Measurements from ENCODE around the gene ACLY. TPM values are rescaled to one million over a fixed set of nuclear protein-coding genes. Genes with fewer than 3 reads are reported as not detected.

Gene ACLY
- total and polyA plus RNA-seq, 2 of the 13 experiments (the other 11 are each of a cell fraction or from before 2014, with no cell fraction given): 111 to 218 TPM

DNA sequence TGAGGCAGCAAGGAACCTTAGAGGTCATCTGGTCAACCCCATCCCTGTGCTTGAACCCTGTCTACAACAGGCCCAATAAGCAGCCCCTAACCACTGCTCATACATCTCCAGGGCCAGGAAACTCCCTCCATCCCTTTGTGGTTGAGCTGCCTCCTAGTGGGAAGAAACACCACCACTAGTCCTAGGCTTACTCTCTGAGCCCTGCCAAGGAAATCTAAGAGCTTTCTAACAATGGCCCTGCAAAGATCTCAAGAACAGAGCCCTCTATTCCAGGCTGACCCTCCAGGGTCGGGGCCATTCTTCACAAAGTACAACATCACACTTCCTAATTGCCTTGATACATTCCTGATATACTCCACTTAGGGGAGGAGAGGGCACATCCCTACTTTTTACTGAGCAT is 5.8 kb downstream of the ACLY start:
- CTCF ChIA-PET (ENCODE audit: low intra/inter-chr PET ratio, low total read pairs): no interaction called here
- TF ChIP-seq, protein P1, sequence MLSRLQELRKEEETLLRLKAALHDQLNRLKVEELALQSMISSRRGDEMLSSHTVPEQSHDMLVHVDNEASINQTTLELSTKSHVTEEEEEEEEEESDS (CRISPR knock-in tag; IDR thresholded peaks at IDR 0.05; ENCODE audit: borderline replicate concordance): no peak
- TF ChIP-seq ZFAT (CRISPR knock-in tag; conservative IDR thresholded peaks at IDR 0.05) (no peak), SRSF9 (IDR thresholded peaks at IDR 0.05; ENCODE audit: borderline replicate concordance, insufficient read depth, low read depth, low read length, poor library complexity, severe bottlenecking) (no peak), GZF1 (CRISPR knock-in tag; IDR thresholded peaks at IDR 0.05) (no peak), ZNF616 (CRISPR knock-in tag; IDR thresholded peaks at IDR 0.05; ENCODE audit: low read depth) (no peak), AKAP8 (CRISPR knock-in tag; IDR thresholded peaks at IDR 0.05) (0 out of 2 replicates have a peak, but pooled peaks have one; percentile 17)
- BruUV-seq (replicated peaks): no TSS peak
- DNase-seq (ENCODE audit: low spot score): no peak
- Histone ChIP-seq H3K27ac (ENCODE audit: extremely low read length, insufficient read depth, low read length) (no peak overlapping the region), H3K4me3 (replicated peaks in 1 of 3; ENCODE audit: insufficient read depth in 1 of 3, low read depth in 2 of 3, low read length in 3 of 3) (no peak overlapping the region), H3K4me2 (ENCODE audit: low read depth, low read length) (no peak overlapping the region), H3K36me3 (replicated peaks in 1 of 2; ENCODE audit: control insufficient read depth in 1 of 2, insufficient read depth in 2 of 2, low read length in 2 of 2) (peaks cover 27 to 52% of the 10 kb centered on the region in 2 experiments), H3K4me1 (ENCODE audit: insufficient read depth, low read length) (peaks cover 71% of the 10 kb centered on the region), H3K9ac (ENCODE audit: insufficient read depth, low read depth, low read length) (no peak overlapping the region), H3K27me3 (ENCODE audit: control insufficient read depth in 1 of 2, insufficient read depth in 2 of 2, low read length in 2 of 2) (no peaks in the 10 kb centered on the region; a peak in 1 of 5 replicates), H3K9me3 (ENCODE audit: low read length) (no peaks in the 10 kb centered on the region), H4K20me1 (ENCODE audit: insufficient read depth, low read length) (peaks cover 42% of the 10 kb centered on the region), H3K79me2 (ENCODE audit: insufficient read depth, low read length) (peaks cover 59% of the 10 kb centered on the region), H2AFZ (ENCODE audit: low read length) (no peak overlapping the region)
- in situ Hi-C loops (cut with HindIII; ENCODE audit: extremely low pct_ligation_motif_present, low pct_unique_long_range_greater_than_20kb): no loop called here
- FAIRE-seq: no peak
- no peak for ATAC-seq
- intact Hi-C loops (cut with micrococcal nuclease; ENCODE audit: unreplicated experiment): no loop called here
- 100% methylated on average over 1 of the region's 1 CpG for WGBS (ENCODE audit: low lambda C conversion rate)
- POLR2A ChIA-PET: no interaction called here

DNA sequence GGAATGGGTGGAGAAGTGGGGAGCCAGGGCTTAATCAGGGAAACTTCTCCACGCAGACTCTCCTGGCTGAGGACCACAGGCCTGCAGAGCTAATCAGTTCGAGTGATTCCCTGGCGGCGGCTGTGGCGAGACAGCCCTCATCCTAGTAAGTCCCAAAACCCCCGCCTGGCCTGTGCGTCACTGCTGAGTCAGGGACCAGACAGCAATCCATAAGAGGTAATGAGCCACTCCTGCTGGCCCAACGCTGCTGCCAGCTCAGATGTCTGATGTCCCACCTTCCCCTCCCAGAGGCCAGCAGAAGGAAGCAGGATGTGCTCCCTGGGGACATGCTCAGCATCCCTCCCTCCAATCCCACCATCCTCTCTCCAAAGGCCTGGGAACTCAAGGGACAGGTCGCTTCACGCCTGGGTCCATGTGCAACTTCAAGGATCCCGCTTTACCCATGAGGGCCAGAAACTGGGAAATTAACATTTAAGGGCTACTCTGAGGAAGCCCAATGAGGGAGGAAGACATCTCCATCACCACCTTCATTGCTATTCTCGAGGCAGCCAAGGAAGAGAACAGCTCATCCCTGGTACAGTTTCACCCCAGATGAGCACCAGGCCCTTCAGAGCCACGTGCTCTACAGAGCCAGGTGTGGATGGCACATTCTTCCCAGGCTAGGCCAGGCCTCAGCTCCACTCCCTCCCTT is 7.9 kb downstream of the ACLY start:
- TF ChIP-seq HNRNPL (IDR thresholded peaks at IDR 0.05; ENCODE audit: low read depth, low read length): no peak
- TF ChIP-seq AGO2 (optimal IDR thresholded peaks at IDR 0.05; ENCODE audit: low read depth, low read length): peak; percentile 48
- TF ChIP-seq SALL1 (CRISPR knock-in tag; IDR thresholded peaks at IDR 0.05): 0 out of 2 replicates have a peak, but pooled peaks have one; percentile 19
- DNase-seq (ENCODE audit: low spot score) (no peak), ATAC-seq (no peak), FAIRE-seq (no peak)
- Histone ChIP-seq H3K4me1 (ENCODE audit: insufficient read depth, low read length) (peaks cover 71% of the 10 kb centered on the region), H3K4me2 (ENCODE audit: low read depth, low read length) (no peak overlapping the region), H3K4me3 (replicated peaks in 1 of 3; ENCODE audit: insufficient read depth in 1 of 3, low read depth in 2 of 3, low read length in 3 of 3) (no peak overlapping the region), H3K27ac (ENCODE audit: extremely low read length, insufficient read depth, low read length) (no peak overlapping the region), H3K9ac (ENCODE audit: insufficient read depth, low read depth, low read length) (no peak overlapping the region), H3K79me2 (ENCODE audit: insufficient read depth, low read length) (peaks cover 45% of the 10 kb centered on the region), H3K27me3 (ENCODE audit: control insufficient read depth in 1 of 2, insufficient read depth in 2 of 2, low read length in 2 of 2) (no peaks in the 10 kb centered on the region), H3K9me3 (ENCODE audit: low read length) (no peaks in the 10 kb centered on the region), H4K20me1 (ENCODE audit: insufficient read depth, low read length) (peaks cover 32% of the 10 kb centered on the region), H2AFZ (ENCODE audit: low read length) (no peak overlapping the region), H3K36me3 (replicated peaks in 1 of 2; ENCODE audit: control insufficient read depth in 1 of 2, insufficient read depth in 2 of 2, low read length in 2 of 2) (peaks cover 34 to 68% of the 10 kb centered on the region in 2 experiments)
- CTCF ChIA-PET (ENCODE audit: low intra/inter-chr PET ratio, low total read pairs): no interaction called here
- intact Hi-C loops (cut with micrococcal nuclease; ENCODE audit: unreplicated experiment) (no loop called here), in situ Hi-C loops (cut with HindIII; ENCODE audit: extremely low pct_ligation_motif_present, low pct_unique_long_range_greater_than_20kb) (no loop called here)
- WGBS (ENCODE audit: low lambda C conversion rate): 94% methylated on average over 11 of the region's 13 CpGs
- POLR2A ChIA-PET: interaction anchor here (1.1 to 4.2 kb wide), 2 partner anchors 8 to 20 kb away, joined by 4 to 57 read pairs; partner anchors contain the start of genes ACLY and ODAD4
- BruUV-seq (replicated peaks): no TSS peak

Measured in HepG2 (cell line).